ENCODE results near the gene FUZ. TPM values are rescaled to one million over a fixed set of nuclear protein-coding genes. Genes with fewer than 3 reads are reported as not detected.

Gene FUZ
- total RNA-seq, 1 experiment from 2014 or later, result 19.0 TPM

DNA sequence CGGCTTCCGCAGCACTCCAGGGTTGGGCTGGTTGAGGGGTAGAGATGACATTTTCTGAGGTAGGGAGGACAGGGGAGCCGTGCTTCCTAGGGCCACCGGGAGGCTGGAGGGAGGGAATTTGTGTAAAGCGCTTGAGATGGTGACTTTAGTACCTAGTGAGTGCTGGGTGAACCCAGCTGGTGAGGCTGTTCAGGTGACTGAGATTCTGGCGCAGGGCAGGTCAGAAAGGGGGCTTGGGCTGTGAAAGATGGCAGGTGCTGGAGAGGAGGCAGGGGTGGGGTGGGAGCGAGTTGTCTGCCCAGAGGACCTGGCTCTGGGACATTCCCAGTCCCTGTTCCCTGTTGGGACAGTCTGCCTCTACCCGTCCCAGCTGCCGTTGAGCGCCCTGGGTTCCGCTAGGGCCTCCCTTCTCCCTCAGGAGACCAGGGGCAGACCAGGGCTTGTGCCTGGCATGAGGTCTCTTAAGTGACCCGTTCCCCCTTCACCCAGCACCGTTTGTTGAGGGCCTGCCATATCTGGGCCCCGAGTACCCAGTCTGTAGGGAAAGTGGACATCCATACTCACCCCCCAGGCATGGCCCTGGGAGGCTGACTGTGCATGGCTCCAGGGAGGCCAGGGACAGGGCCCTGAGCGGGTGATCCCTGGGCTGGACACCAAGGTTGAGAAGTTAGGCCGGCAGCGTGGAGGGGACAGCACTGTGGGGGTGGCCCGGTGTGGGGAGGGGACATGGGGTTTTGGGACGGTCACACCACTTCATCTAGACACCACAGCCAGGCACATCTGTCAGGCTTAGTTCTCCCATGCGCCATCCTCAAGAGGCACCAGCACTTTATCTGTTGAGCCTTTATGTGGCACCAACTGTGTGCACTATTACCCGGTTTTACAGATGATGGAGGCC lies 42.8 kb upstream of the FUZ start:
- peaks cover 16% of the 10 kb centered on the region for H3K4me1 Mint-ChIP-seq (ENCODE audit: insufficient read depth, unreplicated experiment)
- H3K4me3 Mint-ChIP-seq (ENCODE audit: unreplicated experiment), result no peak overlapping the region
- H3K9me3 Mint-ChIP-seq (ENCODE audit: unreplicated experiment), result no peaks in the 10 kb centered on the region
- peak overlapping the region; percentile 35 for H3K27ac Mint-ChIP-seq (ENCODE audit: low read depth, unreplicated experiment)
- no peak for DNase-seq (ENCODE audit: unreplicated experiment)
- H3K36me3 Mint-ChIP-seq (ENCODE audit: insufficient read depth, unreplicated experiment), result peaks cover 56% of the 10 kb centered on the region
- intact Hi-C loops (cut with micrococcal nuclease), result loop anchor here (10.0 kb wide), 1 partner anchor 181 kb away; the partner anchor contains the start of gene PRMT1
- no peaks in the 10 kb centered on the region for H3K27me3 Mint-ChIP-seq (ENCODE audit: insufficient read depth, unreplicated experiment)
- CTCF ChIA-PET, result no interaction called here
- POLR2A ChIA-PET, result no interaction called here
- BruUV-seq (replicated peaks), result no TSS peak
- no peak for TF ChIP-seq CTCF (IDR thresholded peaks at IDR 0.05; ENCODE audit: unreplicated experiment)

- Mint-ChIP-seq H3K4me1 (ENCODE audit: insufficient read depth, unreplicated experiment) (peaks cover 16% of the 10 kb centered on the region), H3K27ac (ENCODE audit: low read depth, unreplicated experiment) (peak overlapping the region; percentile 35), H3K27me3 (ENCODE audit: insufficient read depth, unreplicated experiment) (no peaks in the 10 kb centered on the region), H3K9me3 (ENCODE audit: unreplicated experiment) (no peaks in the 10 kb centered on the region), H3K36me3 (ENCODE audit: insufficient read depth, unreplicated experiment) (peaks cover 53% of the 10 kb centered on the region), H3K4me3 (ENCODE audit: unreplicated experiment) (no peak overlapping the region)
- no TSS peak for BruUV-seq (replicated peaks)
- ChIA-PET CTCF (interaction anchor here (0.6 kb wide), 1 partner anchor 286 kb away, joined by 4 read pairs; no protein-coding TSS in a partner anchor), POLR2A (interaction anchor here (0.7 kb wide), 1 partner anchor 20 kb away, joined by 3 read pairs; no protein-coding TSS in a partner anchor)
- no peak for DNase-seq (ENCODE audit: unreplicated experiment)
- intact Hi-C loops (cut with micrococcal nuclease), result loop anchor here (10.0 kb wide), 1 partner anchor 180 kb away; the partner anchor contains the start of gene PRMT1
- no peak for TF ChIP-seq CTCF (IDR thresholded peaks at IDR 0.05; ENCODE audit: unreplicated experiment)
These were observed 42.2 kb upstream of the FUZ start for GRCh38 chr19:49855277-49855675.

- POLR2A ChIA-PET, result interaction anchor here (0.7 to 4.3 kb wide), 3 partner anchors 12 to 21 kb away, joined by 3 to 40 read pairs (median 3); no protein-coding TSS in a partner anchor
- H3K27ac Mint-ChIP-seq (ENCODE audit: low read depth, unreplicated experiment), result no peak overlapping the region
- TF ChIP-seq CTCF (IDR thresholded peaks at IDR 0.05; ENCODE audit: unreplicated experiment), result no peak
- H3K4me3 Mint-ChIP-seq (ENCODE audit: unreplicated experiment), result no peak overlapping the region
- peaks cover 52% of the 10 kb centered on the region for H3K36me3 Mint-ChIP-seq (ENCODE audit: insufficient read depth, unreplicated experiment)
- intact Hi-C loops (cut with micrococcal nuclease), result loop anchor here (5.0 to 10.0 kb wide), 2 partner anchors 87 to 180 kb away; partner anchors contain the start of genes AP2A1 and PRMT1
- no TSS peak for BruUV-seq (replicated peaks)
- H3K27me3 Mint-ChIP-seq (ENCODE audit: insufficient read depth, unreplicated experiment), result no peaks in the 10 kb centered on the region
- CTCF ChIA-PET, result interaction anchor here (0.6 to 0.7 kb wide), 2 partner anchors 286 to 350 kb away, joined by 4 read pairs; no protein-coding TSS in a partner anchor
- DNase-seq (ENCODE audit: unreplicated experiment), result no peak
- H3K4me1 Mint-ChIP-seq (ENCODE audit: insufficient read depth, unreplicated experiment), result peaks cover 22% of the 10 kb centered on the region
- H3K9me3 Mint-ChIP-seq (ENCODE audit: unreplicated experiment), result no peaks in the 10 kb centered on the region
These were observed 41.5 kb upstream of the FUZ start for GRCh38 chr19:49854378-49855263.

Data from MCF 10A (cell line).